ENCODE results near the gene FAR2. TPM values are rescaled to one million over a fixed set of nuclear protein-coding genes. Genes with fewer than 3 reads are reported as not detected.
A peak's percentile ranks its signal among the peaks of the same experiment; 100 is the strongest.

FAR2 gene
- polyA plus RNA-seq, 3 donors, result 14.8 to 38.0 (median 35.8) TPM

DNA sequence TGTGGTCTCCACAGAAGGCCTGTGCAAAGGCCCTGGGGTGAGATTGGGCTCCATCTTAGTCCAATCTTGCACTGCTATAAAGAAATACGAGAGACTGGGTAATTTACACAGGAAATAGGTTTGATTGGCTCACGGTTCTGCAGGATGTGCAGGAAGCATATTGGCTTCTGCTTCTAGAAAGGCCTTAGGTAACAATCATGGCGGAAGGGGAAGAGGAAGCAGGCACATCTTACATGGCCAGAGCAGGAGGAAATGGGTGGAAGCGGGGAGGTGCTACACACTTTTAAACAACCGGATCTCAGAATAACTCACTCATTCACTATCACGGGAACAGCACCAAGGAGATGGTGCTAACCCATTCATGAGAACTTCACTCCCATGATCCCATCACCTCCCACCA, 55.4 kb downstream of the FAR2 start:
- TF ChIP-seq, protein P1, sequence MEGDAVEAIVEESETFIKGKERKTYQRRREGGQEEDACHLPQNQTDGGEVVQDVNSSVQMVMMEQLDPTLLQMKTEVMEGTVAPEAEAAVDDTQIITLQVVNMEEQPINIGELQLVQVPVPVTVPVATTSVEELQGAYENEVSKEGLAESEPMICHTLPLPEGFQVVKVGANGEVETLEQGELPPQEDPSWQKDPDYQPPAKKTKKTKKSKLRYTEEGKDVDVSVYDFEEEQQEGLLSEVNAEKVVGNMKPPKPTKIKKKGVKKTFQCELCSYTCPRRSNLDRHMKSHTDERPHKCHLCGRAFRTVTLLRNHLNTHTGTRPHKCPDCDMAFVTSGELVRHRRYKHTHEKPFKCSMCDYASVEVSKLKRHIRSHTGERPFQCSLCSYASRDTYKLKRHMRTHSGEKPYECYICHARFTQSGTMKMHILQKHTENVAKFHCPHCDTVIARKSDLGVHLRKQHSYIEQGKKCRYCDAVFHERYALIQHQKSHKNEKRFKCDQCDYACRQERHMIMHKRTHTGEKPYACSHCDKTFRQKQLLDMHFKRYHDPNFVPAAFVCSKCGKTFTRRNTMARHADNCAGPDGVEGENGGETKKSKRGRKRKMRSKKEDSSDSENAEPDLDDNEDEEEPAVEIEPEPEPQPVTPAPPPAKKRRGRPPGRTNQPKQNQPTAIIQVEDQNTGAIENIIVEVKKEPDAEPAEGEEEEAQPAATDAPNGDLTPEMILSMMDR (IDR thresholded peaks at IDR 0.05), result no peak

DNA sequence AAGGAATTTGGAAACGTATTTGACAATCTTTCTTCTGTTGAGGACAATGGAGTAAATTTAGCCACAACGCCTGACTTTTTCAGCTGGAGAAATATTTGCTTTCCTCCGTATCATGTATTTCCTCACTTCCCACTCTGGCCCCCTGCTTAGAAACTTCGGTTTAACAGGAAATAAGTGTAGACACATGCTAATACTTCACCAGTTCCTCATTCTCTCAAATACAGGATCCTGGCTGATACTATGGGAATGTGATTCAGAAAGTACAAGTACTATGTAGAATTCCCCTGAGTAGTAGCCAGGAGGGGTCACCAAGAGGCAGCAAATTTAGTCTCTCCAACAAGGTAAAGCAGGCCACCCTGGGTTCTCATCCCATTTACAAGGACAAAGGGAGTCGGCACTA, 58.0 kb downstream of the FAR2 start:
- H4K20me1 ChIP-seq (ENCODE audit: insufficient read depth, low read length), result no peaks in the 10 kb centered on the region
- H3K9me3 Mint-ChIP-seq, result peaks cover 3 to 17% (median 9%) of the 10 kb centered on the region in 7 donors
- DNase-seq, result peak; percentile 66 to 94 (median 91)
- H2AFZ ChIP-seq (ENCODE audit: insufficient read depth, low read depth, low read length, poor library complexity, severe bottlenecking), result no peak overlapping the region
- peaks cover 0 to 4% of the 10 kb centered on the region in 2 donors for H3K9me3 ChIP-seq (replicated peaks in 1 of 2; ENCODE audit: control insufficient read depth in 1 of 2, insufficient read depth in 1 of 2, low read length in 2 of 2)
- 14% methylated on average over 1 of the region's 5 CpGs for WGBS (ENCODE audit: insufficient coverage)
- peak overlapping the region; percentile 75 to 78 for H3K27ac ChIP-seq (ENCODE audit: low read depth in 1 of 2, low read length in 2 of 2)
- H3K27me3 Mint-ChIP-seq (ENCODE audit: low read depth in 3 of 3), result peaks cover 0 to 3% (median 0%) of the 10 kb centered on the region in 3 donors
- H3K36me3 Mint-ChIP-seq, result peaks cover 4 to 9% of the 10 kb centered on the region in 2 donors
- peaks cover 46 to 53% of the 10 kb centered on the region in 2 donors for H3K4me1 ChIP-seq (ENCODE audit: control insufficient read depth in 1 of 2, insufficient read depth in 2 of 2, low read length in 2 of 2)
- H3K27ac Mint-ChIP-seq, result peak overlapping the region; percentile 87 to 98 (median 93)
- peaks cover 18% of the 10 kb centered on the region for H3K79me2 ChIP-seq (ENCODE audit: insufficient read depth, low read length)
- TF ChIP-seq, protein P1 (IDR thresholded peaks at IDR 0.05), result no peak
- intact Hi-C loops (cut with micrococcal nuclease), result loop anchor here (10.0 kb wide), 2 partner anchors 52 to 108 kb away; no protein-coding TSS in a partner anchor
- H3K4me3 ChIP-seq (replicated peaks in 1 of 3; ENCODE audit: low read depth in 2 of 3, low read length in 3 of 3), result peak overlapping the region; percentile 23 to 65 (median 37)
- H3K4me2 ChIP-seq (replicated peaks; ENCODE audit: extremely low read depth, low read length, poor library complexity, severe bottlenecking), result peak overlapping the region; percentile 69
- peak overlapping the region; percentile 68 to 89 for H3K4me3 Mint-ChIP-seq
- H3K27me3 ChIP-seq (ENCODE audit: control insufficient read depth in 2 of 2, insufficient read depth in 2 of 2, low read length in 2 of 2), result no peaks in the 10 kb centered on the region
- peaks cover 54% of the 10 kb centered on the region for H3K4me1 Mint-ChIP-seq
- H3K9ac ChIP-seq (ENCODE audit: insufficient read depth, low read length, poor library complexity, severe bottlenecking), result peak overlapping the region; percentile 28
- no peaks in the 10 kb centered on the region for H3K36me3 ChIP-seq (replicated peaks in 1 of 2; ENCODE audit: control insufficient read depth in 1 of 2, insufficient read depth in 2 of 2, low read length in 2 of 2)

More for the DNA sequence above, 55.4 kb downstream of the FAR2 start:
- H3K4me2 ChIP-seq (replicated peaks; ENCODE audit: extremely low read depth, low read length, poor library complexity, severe bottlenecking), result no peak overlapping the region
- Mint-ChIP-seq H3K36me3 (peaks cover 4 to 13% of the 10 kb centered on the region in 2 donors), H3K4me1 (peaks cover 54% of the 10 kb centered on the region), H3K27ac (peak overlapping the region; percentile 31 to 85 (median 61)), H3K9me3 (peaks cover 3 to 17% (median 11%) of the 10 kb centered on the region in 7 donors), H3K4me3 (no peak overlapping the region), H3K27me3 (ENCODE audit: low read depth in 3 of 3) (peaks cover 0 to 3% (median 0%) of the 10 kb centered on the region in 3 donors)
- peaks cover 46 to 52% of the 10 kb centered on the region in 2 donors for H3K4me1 ChIP-seq (ENCODE audit: control insufficient read depth in 1 of 2, insufficient read depth in 2 of 2, low read length in 2 of 2)
- peak overlapping the region in 1 of 2 donors; percentile 12 for H3K27ac ChIP-seq (ENCODE audit: low read depth in 1 of 2, low read length in 2 of 2)
- no peaks in the 10 kb centered on the region for H3K27me3 ChIP-seq (ENCODE audit: control insufficient read depth in 2 of 2, insufficient read depth in 2 of 2, low read length in 2 of 2)
- H3K9ac ChIP-seq (ENCODE audit: insufficient read depth, low read length, poor library complexity, severe bottlenecking), result no peak overlapping the region
- peaks cover 0 to 4% of the 10 kb centered on the region in 2 donors for H3K9me3 ChIP-seq (replicated peaks in 1 of 2; ENCODE audit: control insufficient read depth in 1 of 2, insufficient read depth in 1 of 2, low read length in 2 of 2)
- no peaks in the 10 kb centered on the region for H4K20me1 ChIP-seq (ENCODE audit: insufficient read depth, low read length)
- H3K4me3 ChIP-seq (replicated peaks in 1 of 3; ENCODE audit: low read depth in 2 of 3, low read length in 3 of 3), result no peak overlapping the region
- H3K79me2 ChIP-seq (ENCODE audit: insufficient read depth, low read length), result peaks cover 6% of the 10 kb centered on the region
- intact Hi-C loops (cut with micrococcal nuclease), result loop anchor here (5.0 to 10.0 kb wide), 3 partner anchors 37 to 110 kb away; no protein-coding TSS in a partner anchor
- WGBS (ENCODE audit: insufficient coverage), result 0% methylated on average over 2 of the region's 6 CpGs
- H3K36me3 ChIP-seq (replicated peaks in 1 of 2; ENCODE audit: control insufficient read depth in 1 of 2, insufficient read depth in 2 of 2, low read length in 2 of 2), result no peaks in the 10 kb centered on the region
- H2AFZ ChIP-seq (ENCODE audit: insufficient read depth, low read depth, low read length, poor library complexity, severe bottlenecking), result no peak overlapping the region
- DNase-seq, result peak; percentile 49 to 80 (median 59)

Data from CD14-positive monocyte (primary cell).